OCI-LY1 (cell line): ENCODE results near the gene PEX6.

Experiments used
- CTCF ChIP-seq: fragments of 200-600 bp; sonication (generic), shearing (Covaris generic); IDR thresholded peaks from 2 replicates; pipeline ENCODE4 v1.5.1; 2017; ENCODE audit warnings: mild to moderate bottlenecking, antibody characterized with exemption, low read length, moderate library complexity, mixed read lengths
- EZH2 ChIP-seq: fragments of 200-600 bp; sonication (generic), shearing (Covaris generic); IDR thresholded peaks from 2 replicates; pipeline ENCODE4 v1.8.0; 2017; ENCODE audit warnings: borderline replicate concordance, mixed run types, mild to moderate bottlenecking, antibody characterized with exemption, low read length, moderate library complexity, mixed read lengths

- TF ChIP-seq CTCF (no peak), EZH2 (no peak)
Measured at GRCh38 chr6:43020052-43020705, 41.2 kb upstream of the PEX6 start.
